H9 (cell line): Measurements from ENCODE around the gene FKTN. TPM values are rescaled to one million over a fixed set of nuclear protein-coding genes. Genes with fewer than 3 reads are reported as not detected.
A peak's percentile ranks its signal among the peaks of the same experiment; 100 is the strongest.

Source experiments
- DNase-seq: peaks from one replicate; pipeline ENCODE4 v3.0.0-alpha.2; 2017
- H2AFZ ChIP-seq: one replicate; pipeline ENCODE4 v1.6.1; 2013; ENCODE audit warnings: mild to moderate bottlenecking, low read length, control low read depth, moderate library complexity
- H2AK5ac ChIP-seq: 2 replicates; pipeline ENCODE4 v1.6.1; 2013; ENCODE audit warnings: low read length, control low read depth, mixed read lengths; ENCODE audit not compliant: insufficient read length
- H2BK120ac ChIP-seq: one replicate; pipeline ENCODE4 v1.6.1; 2013; ENCODE audit warnings: low read depth, mild to moderate bottlenecking, low read length, control low read depth, inconsistent platforms; ENCODE audit not compliant: poor library complexity, severe bottlenecking
- H2BK12ac ChIP-seq: 2 replicates; pipeline ENCODE4 v1.6.1; 2013; ENCODE audit warnings: low read length, control low read depth, mixed read lengths, low read depth; ENCODE audit not compliant: insufficient read length
- H2BK15ac ChIP-seq: 2 replicates; pipeline ENCODE4 v1.6.1; 2013; ENCODE audit warnings: low read depth, low read length, control low read depth
- H2BK20ac ChIP-seq: one replicate; pipeline ENCODE4 v1.6.1; 2013; ENCODE audit warnings: low read depth, mild to moderate bottlenecking, low read length, control low read depth, inconsistent platforms; ENCODE audit not compliant: poor library complexity, severe bottlenecking
- H2BK5ac ChIP-seq: 2 replicates; pipeline ENCODE4 v1.6.1; 2013; ENCODE audit warnings: low read length, control low read depth, mixed read lengths; ENCODE audit not compliant: insufficient read length
- H3K14ac ChIP-seq: 2 replicates; pipeline ENCODE4 v1.6.1; 2013; ENCODE audit warnings: low read length, control low read depth; ENCODE audit not compliant: insufficient read depth
- H3K18ac ChIP-seq: 2 replicates; pipeline ENCODE4 v1.6.1; 2013; ENCODE audit warnings: low read depth, mild to moderate bottlenecking, mixed read lengths, low read length, control low read depth; ENCODE audit not compliant: insufficient read length
- H3K23ac ChIP-seq: 2 replicates; pipeline ENCODE4 v1.6.1; 2013; ENCODE audit warnings: low read length, control low read depth, mixed read lengths, low read depth; ENCODE audit not compliant: insufficient read length
- H3K23me2 ChIP-seq: 2 replicates; pipeline ENCODE4 v1.6.1; 2013; ENCODE audit warnings: low read depth, mild to moderate bottlenecking, mixed read lengths, low read length, control low read depth; ENCODE audit not compliant: insufficient read length, poor library complexity, severe bottlenecking
- H3K27ac ChIP-seq: 2 replicates; pipeline ENCODE4 v1.5.1; 2013; ENCODE audit warnings: low read length, control low read depth, mixed read lengths, low read depth; ENCODE audit not compliant: insufficient read length
- H3K27me3 ChIP-seq: 2 replicates; pipeline ENCODE4 v1.6.1; 2013; ENCODE audit warnings: low read length, control low read depth, inconsistent platforms; ENCODE audit not compliant: insufficient read depth
- H3K4ac ChIP-seq: 2 replicates; pipeline ENCODE4 v1.6.1; 2013; ENCODE audit warnings: low read depth, mild to moderate bottlenecking, control low read depth, inconsistent platforms, low read length, moderate library complexity
- H3K4me1 ChIP-seq: 2 replicates; pipeline ENCODE4 v1.6.1; 2013; ENCODE audit warnings: low read length, control low read depth, inconsistent platforms; ENCODE audit not compliant: insufficient read depth
- H3K4me2 ChIP-seq: 2 replicates; pipeline ENCODE4 v1.6.1; 2013; ENCODE audit warnings: low read length, control low read depth, mixed read lengths; ENCODE audit not compliant: insufficient read length, insufficient read depth
- H3K56ac ChIP-seq: 2 replicates; pipeline ENCODE4 v1.6.1; 2013; ENCODE audit warnings: low read depth, mild to moderate bottlenecking, mixed read lengths, low read length, control low read depth; ENCODE audit not compliant: insufficient read length
- H3K79me1 ChIP-seq: 2 replicates; pipeline ENCODE4 v1.6.1; 2013; ENCODE audit warnings: low read depth, mild to moderate bottlenecking, moderate library complexity, low read length, control low read depth, inconsistent platforms; ENCODE audit not compliant: insufficient read depth, poor library complexity, severe bottlenecking
- H3K79me2 ChIP-seq: 2 replicates; pipeline ENCODE4 v1.6.1; 2013; ENCODE audit warnings: low read length, control low read depth, inconsistent platforms; ENCODE audit not compliant: insufficient read depth
- H3K9ac ChIP-seq: 2 replicates; pipeline ENCODE4 v1.6.1; 2013; ENCODE audit warnings: low read length, control low read depth, mixed read lengths; ENCODE audit not compliant: insufficient read length; ENCODE audit errors: extremely low read depth
- H3K9me3 ChIP-seq: one replicate; pipeline ENCODE4 v1.6.1; 2013; ENCODE audit warnings: low read depth, low read length, inconsistent platforms; ENCODE audit not compliant: control insufficient read depth
- H3T11ph ChIP-seq: one replicate; pipeline ENCODE4 v1.6.1; 2013; ENCODE audit warnings: mild to moderate bottlenecking, low read length, control low read depth, inconsistent platforms
- H4K20me1 ChIP-seq: one replicate; pipeline ENCODE4 v1.6.1; 2013; ENCODE audit not compliant: control insufficient read depth, insufficient read length, insufficient read depth
- H4K5ac ChIP-seq: 2 replicates; pipeline ENCODE4 v1.6.1; 2013; ENCODE audit warnings: low read depth, mild to moderate bottlenecking, mixed read lengths, low read length, control low read depth; ENCODE audit not compliant: insufficient read length
- H4K8ac ChIP-seq: replicated peaks from 2 replicates; pipeline ENCODE4 v1.6.1; 2013; ENCODE audit warnings: low read length, control low read depth, mixed read lengths, low read depth; ENCODE audit not compliant: insufficient read length
- H4K91ac ChIP-seq: 2 replicates; pipeline ENCODE4 v1.6.1; 2013; ENCODE audit warnings: low read depth, mild to moderate bottlenecking, moderate library complexity, mixed read lengths, low read length, control low read depth; ENCODE audit not compliant: insufficient read length
- H3K27ac Mint-ChIP-seq, 3 experiments: 2 replicates in 2 of 3; 3 replicates in 1 of 3; pipeline ENCODE4 v1.8.0; 2020 to 2021; ENCODE audit warnings: mixed read lengths in 3 of 3, mild to moderate bottlenecking in 1 of 3, moderate library complexity in 1 of 3
- H3K27me3 Mint-ChIP-seq: 2 replicates; pipeline ENCODE4 v1.8.0; 2021; ENCODE audit warnings: low read depth, mild to moderate bottlenecking, moderate library complexity, mixed read lengths
- H3K36me3 Mint-ChIP-seq, 3 experiments: 2 replicates in 2 of 3; 3 replicates in 1 of 3; pipeline ENCODE4 v1.8.0; 2020 to 2021; ENCODE audit warnings: low read depth in 3 of 3, mixed read lengths in 3 of 3; ENCODE audit not compliant: insufficient read depth in 1 of 3
- H3K4me1 Mint-ChIP-seq, 2 experiments: 2 replicates each; pipeline ENCODE4 v1.8.0; 2020; ENCODE audit warnings: mixed read lengths in 2 of 2
- H3K4me3 Mint-ChIP-seq, 2 experiments: 2 replicates in 1 of 2; 3 replicates in 1 of 2; pipeline ENCODE4 v1.8.0; 2020 to 2021; ENCODE audit warnings: mild to moderate bottlenecking in 2 of 2, mixed read lengths in 2 of 2, moderate library complexity in 1 of 2
- H3K9me3 Mint-ChIP-seq, 2 experiments: 2 replicates in 1 of 2; 3 replicates in 1 of 2; pipeline ENCODE4 v1.8.0; 2020; ENCODE audit warnings: mild to moderate bottlenecking in 2 of 2, mixed read lengths in 2 of 2, moderate library complexity in 1 of 2
- WGBS: extraction: QIAGEN DNeasy Blood & Tissue Kit; methylation state at CpG from one replicate; pipeline ENCODE4 v1.1.7; 2013; ENCODE audit warnings: missing lambda C conversion rate, low lambda C conversion rate, mixed read lengths; ENCODE audit not compliant: insufficient read length; ENCODE audit errors: extremely low coverage; 5-methylcytosine and 5-hydroxymethylcytosine counted together
- total RNA-seq: library from RNA; stranded (reverse); gene quantifications from 2 replicates; pipeline ENCODE4 v1.2.1, GENCODE V29; 2021
- TF ChIP-seq, protein P1 (sequence below): fragments of 200-600 bp; sonication (generic); conservative IDR thresholded peaks from 3 replicates; pipeline ENCODE4 v1.8.0; 2021; ENCODE audit warnings: antibody characterized with exemption, mild to moderate bottlenecking

FKTN gene
- total RNA-seq, 1 experiment from 2014 or later: 14.3 TPM

DNA sequence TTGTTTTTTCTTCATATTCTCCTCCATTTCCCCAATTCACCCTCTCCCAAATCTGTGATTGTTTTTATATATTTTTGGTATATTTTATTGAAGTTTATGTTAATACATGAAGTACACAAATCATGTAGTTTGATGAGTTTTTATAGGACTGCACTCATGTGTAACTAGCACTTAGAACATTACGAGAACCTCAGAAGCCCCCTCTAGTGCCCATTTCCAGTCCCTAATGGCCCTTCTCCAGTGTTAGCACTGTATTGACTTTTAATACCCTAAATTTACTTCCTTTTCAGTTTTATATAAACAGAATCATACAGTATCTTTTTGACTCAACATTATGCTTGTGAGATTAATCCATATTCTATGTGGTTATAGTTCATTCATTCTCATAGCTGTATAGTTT is 18.5 kb upstream of the FKTN start:
- Mint-ChIP-seq H3K4me3 (no peak overlapping the region), H3K9me3 (peaks cover 2 to 3% of the 10 kb centered on the region in 2 experiments; a peak in 3 of 5 replicates), H3K36me3 (peaks cover 8 to 16% (median 11%) of the 10 kb centered on the region in 3 experiments; a peak in 6 of 7 replicates), H3K27me3 (no peaks in the 10 kb centered on the region), H3K27ac (no peak overlapping the region), H3K4me1 (no peaks in the 10 kb centered on the region)
- Histone ChIP-seq H3K4me1 (no peaks in the 10 kb centered on the region), H4K20me1 (no peaks in the 10 kb centered on the region), H3K23ac (no peak overlapping the region), H3K56ac (no peak overlapping the region), H3K14ac (no peak overlapping the region), H3K79me2 (no peaks in the 10 kb centered on the region), H3K27ac (no peak overlapping the region), H3K27me3 (no peaks in the 10 kb centered on the region), H3K9me3 (no peaks in the 10 kb centered on the region), H4K5ac (no peak overlapping the region), H3K79me1 (no peaks in the 10 kb centered on the region), H4K8ac (no peak overlapping the region), H2BK20ac (no peak overlapping the region), H3K4me2 (no peak overlapping the region), H2BK120ac (no peak overlapping the region), H2AK5ac (no peak overlapping the region), H2BK15ac (no peak overlapping the region), H3K23me2 (no peaks in the 10 kb centered on the region), H3K18ac (no peak overlapping the region), H3K4ac (no peak overlapping the region), H3T11ph (no peak overlapping the region), H3K9ac (no peak overlapping the region), H2BK5ac (no peak overlapping the region), H2BK12ac (no peak overlapping the region), H2AFZ (no peak overlapping the region), H4K91ac (no peak overlapping the region)
- no peak for DNase-seq
- no CpG with 5 or more reads among the region's 1 CpG for WGBS
- TF ChIP-seq, protein P1, sequence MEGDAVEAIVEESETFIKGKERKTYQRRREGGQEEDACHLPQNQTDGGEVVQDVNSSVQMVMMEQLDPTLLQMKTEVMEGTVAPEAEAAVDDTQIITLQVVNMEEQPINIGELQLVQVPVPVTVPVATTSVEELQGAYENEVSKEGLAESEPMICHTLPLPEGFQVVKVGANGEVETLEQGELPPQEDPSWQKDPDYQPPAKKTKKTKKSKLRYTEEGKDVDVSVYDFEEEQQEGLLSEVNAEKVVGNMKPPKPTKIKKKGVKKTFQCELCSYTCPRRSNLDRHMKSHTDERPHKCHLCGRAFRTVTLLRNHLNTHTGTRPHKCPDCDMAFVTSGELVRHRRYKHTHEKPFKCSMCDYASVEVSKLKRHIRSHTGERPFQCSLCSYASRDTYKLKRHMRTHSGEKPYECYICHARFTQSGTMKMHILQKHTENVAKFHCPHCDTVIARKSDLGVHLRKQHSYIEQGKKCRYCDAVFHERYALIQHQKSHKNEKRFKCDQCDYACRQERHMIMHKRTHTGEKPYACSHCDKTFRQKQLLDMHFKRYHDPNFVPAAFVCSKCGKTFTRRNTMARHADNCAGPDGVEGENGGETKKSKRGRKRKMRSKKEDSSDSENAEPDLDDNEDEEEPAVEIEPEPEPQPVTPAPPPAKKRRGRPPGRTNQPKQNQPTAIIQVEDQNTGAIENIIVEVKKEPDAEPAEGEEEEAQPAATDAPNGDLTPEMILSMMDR: peak; percentile 58; the same call in 2 of the 3 replicates
